NCI-H82 treated with DMSO at 0.1 percent for 48 hours (cell line): ENCODE results near the gene SLC26A1.
"Not testable (repeated sequence)": the region's sequence is repeated elsewhere in the genome, so short reads cannot be mapped to it uniquely, and the experiment has no call there.

Experiments
- DNase-seq: peaks from one replicate; lab custom pipeline; 2025; ENCODE audit not compliant: unreplicated experiment; lab: John Stamatoyannopoulos, UW

Gene SLC26A1

DNA sequence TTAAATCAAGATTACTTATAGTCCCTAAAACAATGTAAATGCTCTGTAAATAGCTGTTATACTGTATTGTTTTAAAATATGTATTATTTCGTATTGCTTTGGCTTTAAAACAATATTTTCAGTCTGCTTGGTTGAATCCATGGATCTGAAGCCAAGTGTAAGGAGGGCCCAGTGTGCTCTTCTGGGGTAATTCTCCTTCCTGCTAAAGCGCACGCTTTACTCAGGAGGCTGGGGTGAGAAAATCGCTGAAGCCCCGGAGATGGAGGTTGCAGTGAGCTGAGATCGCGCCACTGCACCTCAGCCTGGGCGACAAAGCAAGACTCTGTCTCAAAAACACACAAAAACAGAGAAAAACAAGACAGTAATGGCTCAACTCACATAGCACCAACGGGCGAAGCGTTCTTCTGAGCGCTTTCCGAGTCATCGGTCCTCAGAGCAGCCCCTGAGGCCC is 6.8 kb downstream of the SLC26A1 start:
- no peak for DNase-seq

DNA sequence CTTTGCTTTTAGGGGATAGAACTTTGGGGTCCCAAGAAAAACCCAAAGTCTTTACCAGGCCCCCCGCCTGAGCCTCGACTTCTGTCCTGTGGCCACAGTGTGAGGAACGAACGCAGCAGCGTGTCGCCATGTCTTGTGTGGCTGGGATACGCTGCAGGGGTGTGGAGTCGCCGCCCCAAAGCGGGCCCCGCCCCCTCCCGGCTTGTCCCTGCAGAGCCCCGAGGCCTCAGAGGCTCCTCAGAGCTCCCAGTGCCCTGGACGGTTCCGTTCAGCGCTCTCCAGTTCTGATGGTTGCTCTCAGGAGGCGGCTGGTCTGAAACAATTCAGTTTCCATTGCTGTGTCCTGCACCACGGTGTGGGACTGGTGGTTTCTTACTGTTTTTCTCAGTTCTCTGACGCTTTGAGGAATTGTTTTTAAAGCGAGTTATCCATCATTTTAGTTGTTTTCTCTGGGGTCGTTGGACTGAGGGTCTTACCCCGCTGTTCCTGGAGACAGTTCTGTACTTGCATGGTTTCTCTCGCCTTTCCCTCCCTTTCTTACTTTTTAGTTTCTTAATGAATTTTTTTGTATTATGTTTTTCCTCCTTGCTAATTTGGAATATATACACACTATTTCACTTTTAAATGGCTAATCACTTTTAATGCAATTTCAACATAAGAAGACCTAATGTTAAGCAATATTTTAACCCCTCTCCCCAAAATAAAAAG is 7.9 kb downstream of the SLC26A1 start:
- DNase-seq: no peak

DNA sequence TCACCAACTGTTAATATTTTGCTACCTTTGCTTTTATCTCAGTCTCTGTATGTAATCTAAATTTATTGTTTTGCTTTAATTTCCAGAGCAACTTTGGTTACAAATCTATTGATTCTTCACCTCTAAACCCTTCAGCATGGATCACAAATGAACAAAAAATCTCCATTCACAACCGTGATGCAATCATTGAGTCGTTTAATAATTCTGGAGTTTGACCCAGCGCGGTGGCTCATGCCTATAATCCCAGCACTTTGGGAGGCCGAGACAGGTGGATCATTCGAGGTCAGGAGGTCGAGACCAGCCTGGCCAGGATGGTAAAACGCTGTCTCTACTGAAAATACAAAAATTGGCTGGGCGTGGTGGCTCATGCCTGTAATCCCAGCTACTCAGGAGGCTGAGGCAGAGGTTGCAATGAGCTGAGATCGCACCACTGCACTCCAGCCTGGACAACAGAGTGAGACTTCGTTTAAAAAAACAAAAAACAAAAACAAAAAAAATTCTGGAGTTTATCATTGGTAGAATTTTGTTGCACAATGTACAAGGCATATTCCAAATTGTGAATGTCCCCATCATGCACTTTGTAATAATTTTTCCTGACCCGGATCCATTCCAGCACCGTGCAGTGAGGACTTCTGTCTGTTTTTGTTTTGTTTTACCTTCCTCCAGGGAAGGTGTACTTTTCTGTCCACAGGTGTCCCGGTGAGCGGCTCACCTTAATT is 8.7 kb downstream of the SLC26A1 start:
- DNase-seq: no peak

DNA sequence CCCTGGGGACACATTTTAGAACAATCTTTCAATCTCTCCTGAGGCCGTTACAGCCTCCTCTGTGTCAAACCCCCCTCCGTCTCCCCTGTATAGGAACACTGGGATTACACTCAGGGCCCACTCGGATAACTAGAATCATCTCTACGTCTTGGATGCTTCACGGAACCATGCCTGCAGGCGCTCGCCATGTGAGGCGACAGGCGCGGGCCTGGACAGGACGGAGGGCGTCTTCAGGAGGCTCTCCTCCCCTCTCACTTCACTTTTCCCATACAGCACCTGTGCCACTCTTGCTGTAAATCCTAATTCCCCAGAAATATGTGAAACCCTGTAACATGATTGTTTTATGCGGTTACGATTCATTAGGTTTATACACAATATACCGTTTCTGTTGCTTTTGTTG is 10.4 kb downstream of the SLC26A1 start:
- no peak for DNase-seq

DNA sequence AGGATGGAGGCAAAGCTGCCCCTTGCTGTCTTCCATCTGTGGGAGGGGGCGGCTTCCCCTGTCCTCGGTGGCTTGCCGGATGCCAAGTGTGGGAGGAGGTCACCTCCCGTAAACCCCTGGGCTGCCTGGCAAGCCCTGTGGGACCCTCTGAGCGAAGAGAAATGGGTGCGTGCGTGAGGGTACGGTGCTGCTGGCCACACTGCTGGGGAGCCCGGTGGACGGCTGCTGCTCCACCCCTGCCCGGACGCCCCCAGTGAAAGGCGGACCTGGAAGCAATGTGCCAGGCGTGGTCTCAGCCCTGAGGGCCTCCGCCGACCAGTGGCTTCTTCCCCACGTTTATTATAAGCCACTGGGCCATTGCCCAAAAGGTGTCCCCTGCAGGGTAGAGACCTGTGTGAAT is 10.9 kb downstream of the SLC26A1 start:
- no peak for DNase-seq

DNA sequence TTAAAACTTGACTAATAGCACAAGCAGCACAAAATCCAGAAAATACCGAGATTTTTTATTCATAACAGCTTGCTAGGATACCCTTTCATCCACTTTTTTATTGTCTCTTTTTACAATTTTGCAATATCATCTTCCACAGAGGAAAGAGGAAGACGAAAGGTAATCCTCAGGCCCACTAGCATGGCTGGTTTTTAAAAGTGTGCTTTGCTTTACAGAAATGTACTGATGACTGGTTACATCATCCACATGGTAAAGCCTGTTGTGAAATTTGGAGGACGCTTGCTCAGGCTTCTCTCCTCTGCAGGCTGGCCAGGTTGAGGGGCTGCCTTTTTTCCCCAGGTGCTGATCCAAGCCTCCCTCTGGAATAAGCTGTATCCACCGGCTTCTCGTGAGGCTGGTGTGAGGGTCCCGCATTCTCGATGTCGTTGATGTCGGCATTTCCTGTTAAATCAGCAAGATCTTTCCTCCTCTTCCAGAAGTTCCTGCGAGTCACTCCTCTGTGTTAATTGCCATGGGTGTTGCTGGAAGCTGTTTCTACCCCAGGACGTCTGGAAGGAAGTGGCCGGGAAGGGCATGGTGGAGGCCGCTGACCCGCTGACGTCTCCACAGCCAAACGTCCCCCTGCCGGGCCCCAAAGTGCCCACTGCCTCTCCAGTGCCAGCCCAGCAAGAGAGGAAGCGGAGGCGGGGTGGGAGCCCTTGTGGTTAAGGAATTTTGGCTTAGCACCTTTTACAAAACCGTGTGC is 14.1 kb downstream of the SLC26A1 start:
- DNase-seq: no peak

DNA sequence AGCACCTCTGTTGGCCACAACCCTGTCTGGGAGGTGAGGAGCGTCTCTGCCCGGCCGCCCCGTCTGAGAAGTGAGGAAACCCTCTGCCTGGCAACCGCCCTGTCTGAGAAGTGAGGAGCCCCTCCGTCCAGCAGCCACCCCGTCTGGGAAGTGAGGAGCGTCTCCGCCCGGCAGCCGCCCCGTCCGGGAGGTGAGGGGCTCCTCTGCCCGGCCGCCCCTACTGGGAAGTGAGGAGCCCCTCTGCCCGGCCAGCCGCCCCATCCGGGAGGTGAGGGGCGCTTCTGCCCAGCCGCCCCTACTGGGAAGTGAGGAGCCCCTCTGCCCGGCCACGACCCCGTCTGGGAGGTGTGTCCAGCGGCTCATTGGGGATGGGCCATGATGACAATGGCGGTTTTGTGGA is 17.2 kb downstream of the SLC26A1 start:
- DNase-seq: not testable (repeated sequence)

DNA sequence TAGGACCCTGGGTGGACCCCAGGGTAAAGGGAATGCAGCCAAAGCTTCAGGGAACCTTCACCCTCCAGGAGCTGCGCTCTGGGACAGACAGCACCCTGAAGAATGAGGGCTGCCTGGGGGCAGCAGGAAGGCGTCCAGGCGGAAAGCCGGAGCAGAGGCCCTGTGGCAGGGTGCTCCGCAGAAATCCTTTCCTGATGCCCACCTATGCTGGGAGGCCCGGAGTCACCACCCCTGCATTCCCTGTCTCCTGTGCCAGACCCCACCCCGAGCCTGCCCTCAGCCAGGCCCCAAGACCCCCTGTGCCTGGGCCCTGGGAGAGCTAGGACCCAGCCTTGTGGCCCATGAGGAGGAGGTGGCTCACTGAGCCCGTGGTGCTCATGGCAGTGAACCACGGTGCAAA is 18.5 kb downstream of the SLC26A1 start:
- DNase-seq: no peak

DNA sequence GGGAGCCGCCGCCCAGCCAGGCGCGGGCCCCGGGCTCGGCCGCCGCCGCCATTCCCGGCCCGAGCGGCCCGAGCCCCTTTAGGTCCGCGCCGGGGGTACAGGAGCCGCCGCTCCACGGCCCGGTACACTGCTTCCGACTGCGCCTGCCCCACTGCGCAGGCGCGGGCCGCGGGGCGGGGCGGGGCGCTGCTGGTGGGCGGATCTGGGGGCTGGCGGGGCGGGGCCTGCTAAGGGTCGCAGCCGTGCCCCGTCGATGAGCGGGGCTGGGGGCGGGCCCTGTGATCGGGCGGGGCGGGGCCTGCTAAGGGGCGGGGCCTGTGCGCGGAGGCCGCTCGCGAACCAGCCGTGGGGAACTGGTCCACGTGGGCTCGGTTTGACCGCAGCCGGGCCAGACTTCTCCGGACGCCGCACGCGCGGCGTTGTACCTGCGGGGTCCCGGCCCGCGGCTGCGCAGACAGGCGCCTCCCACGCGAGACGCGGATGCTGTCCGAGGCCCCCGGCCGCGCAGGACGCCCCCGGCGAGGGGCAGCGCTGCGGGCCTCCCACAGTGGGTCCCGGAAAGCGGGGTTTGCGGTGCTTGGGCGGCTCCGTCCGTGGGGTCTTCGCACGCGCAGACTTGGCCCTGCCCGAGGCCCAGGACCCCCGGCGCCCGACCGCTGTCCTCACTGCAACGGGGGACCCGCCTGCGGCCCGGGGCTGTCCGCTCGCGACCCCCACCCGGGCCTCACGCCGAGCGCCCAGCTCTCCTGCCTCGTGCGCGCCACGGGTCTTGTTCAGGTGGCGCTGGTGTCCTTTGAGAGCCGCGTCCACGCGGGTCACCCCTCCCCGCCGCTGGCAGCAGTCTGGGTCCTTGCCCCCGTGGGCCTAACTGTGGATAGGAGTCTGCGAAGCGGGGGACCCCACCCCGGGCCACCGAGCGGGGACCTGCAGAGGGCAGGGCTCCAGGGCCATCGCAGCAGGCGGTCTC is 19.5 kb downstream of the SLC26A1 start, which contains the start of gene DGKQ:
Gene DGKQ, minus strand, starts transcription at position 139 of the 967 bp plus-strand sequence. Its CDS starts 87 bp downstream, at position 52.
- DNase-seq: no peak

DNA sequence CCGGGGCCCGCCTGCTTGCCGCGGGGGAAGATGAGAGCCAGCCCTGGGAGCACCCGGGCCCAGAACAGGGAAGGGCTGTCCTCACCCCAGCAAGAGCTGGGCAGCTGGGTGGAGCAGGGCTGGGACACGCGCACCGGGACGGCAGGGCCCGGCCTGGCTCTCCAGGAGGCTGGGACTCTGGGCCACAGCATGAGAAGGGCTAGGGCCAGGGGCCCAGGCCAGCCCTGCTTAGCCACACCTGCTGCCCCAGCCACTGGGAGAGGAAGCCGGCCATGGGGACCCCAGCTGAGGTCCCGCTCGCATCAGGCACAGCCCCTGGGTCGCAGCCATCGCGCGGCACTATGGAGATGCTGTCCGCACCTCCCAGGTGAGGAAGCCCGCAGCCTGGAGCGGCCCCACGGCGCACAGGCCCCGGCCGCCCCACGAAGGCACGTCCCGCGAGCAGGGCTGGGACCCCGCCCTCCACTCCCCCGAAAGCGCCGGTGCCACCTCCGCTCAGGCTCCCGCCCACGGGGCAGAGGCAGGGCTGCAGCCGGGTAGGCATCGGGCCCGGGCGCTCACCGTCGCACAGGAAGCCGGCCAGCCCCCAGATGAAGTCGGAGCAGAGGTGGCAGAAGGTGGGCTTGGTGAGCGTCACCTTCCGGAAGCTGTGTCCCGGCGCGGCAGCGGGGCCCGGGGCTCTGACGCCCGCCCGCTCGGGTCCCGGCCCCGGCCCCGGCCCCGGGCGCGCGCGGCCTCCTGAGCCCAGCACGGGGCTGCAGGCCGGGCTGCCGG is 20.4 kb downstream of the SLC26A1 start:
- DNase-seq: no peak

DNA sequence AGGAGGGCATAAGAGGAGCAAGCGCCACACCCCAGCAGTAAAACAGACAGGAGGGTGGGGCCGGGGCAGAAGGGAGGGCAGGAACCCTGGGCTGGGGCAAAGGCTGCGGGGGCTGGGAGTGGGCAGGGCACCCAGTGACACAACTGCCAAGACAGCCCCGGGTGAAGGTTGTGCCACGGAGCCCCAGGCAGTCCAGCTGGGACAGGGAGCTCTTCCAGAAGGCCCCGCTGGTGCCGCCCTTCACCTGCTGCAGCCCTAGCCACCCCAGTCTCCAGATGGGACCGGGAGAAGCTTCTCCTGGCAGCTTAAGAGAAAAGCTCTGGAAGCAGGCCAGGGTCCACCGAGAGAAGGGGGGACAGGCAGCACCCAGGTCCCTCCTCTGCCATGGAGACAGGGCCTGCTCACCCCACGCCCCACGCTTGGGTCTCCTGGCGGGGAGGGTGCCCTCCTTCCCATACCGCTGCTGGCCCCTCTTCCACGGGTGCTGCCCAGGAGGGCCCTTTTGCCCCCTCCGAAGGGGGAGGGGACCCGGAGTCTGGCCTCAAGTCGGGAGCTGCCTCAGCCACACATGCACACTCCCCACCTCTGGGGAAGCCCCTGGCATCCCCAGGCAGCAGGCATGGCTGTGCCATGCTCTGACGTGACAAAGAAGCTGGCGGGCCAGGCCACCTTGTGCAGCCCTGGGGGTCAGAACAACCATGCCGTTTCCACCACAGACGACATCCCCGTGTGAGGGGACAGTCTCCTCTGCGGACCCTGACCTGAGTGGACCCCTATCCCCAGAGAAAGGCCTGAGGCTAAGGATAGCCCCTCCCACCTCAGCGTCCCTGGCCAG is 21.3 kb downstream of the SLC26A1 start:
- DNase-seq: no peak

DNA sequence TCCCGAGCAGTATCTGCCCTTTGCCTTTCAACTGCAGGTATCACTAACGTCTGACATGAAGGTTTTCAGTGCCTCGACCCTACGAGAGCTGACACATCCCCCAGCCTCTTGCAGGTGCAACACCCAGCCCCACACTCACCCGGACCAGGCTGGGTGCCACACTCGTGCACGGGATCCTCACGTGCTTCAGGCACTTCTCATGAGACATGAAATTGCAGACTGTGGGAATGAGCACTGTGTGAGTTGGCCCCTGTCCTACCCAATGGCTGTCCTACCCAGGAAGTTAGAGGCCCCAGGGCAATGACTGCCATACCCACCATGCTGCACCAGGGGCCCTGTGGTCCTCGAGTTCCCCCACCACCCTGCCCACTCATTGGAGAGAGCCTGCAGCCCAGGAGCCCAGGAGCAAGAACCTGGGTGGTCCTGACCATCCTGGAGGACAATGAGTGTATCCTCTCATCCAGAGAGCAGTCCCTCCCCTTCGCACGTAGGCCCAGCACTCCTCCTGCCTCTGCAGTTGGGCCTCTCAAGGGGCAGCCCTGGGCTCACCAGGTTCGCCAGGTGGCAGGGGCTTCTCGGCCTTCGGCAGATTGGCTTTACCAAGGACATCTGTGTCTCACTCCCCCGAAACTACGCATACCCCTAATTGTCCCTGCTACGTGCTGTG is 22.2 kb downstream of the SLC26A1 start:
- no peak for DNase-seq

DNA sequence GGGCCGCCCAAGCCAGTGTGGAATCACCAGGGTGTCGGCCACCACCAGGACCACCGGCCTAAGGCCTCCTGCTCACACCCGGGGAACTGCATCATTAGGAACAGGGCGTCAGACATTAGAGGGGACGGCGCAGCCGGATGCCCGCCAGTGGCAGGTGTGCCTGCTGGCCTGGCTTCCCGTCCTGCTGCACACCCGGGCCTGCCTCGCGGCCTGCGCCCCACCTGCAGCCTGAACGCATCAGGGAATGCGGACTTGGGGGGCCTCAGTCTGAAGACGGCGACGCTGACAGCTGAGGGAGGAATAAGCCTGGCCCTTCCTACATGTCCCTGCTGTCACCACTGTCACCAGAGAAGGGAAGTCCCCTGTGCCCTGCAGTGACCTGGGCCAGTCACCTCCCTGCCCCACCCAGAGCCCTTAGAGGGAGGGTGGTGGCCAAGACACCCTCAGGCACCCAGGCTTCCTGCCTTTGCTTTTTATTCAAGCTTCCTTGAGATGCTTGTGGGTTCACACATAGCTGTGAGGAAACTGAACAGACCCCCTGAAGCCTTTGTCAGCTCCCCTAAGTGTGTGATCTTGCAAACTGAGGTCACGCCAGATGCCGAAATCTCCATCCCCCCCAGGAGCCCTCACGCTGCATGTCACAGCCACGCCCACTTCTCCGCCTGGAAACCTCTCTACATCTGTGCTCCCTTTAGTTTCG is 23.0 kb downstream of the SLC26A1 start:
- DNase-seq: no peak

DNA sequence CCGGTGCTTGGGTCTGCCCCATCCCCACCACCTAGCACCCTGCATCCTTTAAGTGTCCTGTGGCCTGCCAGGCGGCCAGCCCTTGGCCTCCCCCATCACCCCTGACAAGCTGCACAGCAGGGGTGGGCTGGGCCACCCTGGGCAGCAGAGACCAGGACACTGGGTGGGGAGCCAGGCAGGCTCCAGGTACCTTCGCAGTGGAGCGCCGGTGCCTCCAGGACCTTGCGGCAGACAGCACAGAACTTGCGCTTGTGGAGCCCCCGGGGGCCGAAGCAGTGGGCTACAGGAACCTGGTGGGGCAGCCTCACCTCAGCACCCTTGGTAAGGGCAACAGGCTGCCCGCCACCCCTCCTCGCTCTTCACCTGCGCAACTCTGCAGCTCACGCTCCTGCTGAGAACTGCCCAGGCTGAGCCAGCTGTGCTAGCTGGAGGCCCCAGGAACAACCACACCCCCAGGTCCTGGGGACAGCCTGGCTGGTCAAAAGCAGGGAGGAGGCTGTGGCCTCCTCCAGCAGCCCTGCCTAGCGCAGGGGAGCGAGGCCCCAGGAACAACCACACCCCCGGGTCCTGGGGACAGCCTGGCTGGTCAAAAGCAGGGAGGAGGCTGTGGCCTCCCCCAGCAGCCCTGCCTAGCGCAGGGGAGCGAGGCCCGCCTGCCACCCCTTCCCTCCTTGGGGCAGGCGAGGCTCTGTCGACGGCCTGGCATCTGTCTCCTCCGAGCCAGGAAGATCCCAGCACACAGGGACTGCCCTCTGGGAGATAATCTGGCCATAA is 24.4 kb downstream of the SLC26A1 start:
- no peak for DNase-seq

DNA sequence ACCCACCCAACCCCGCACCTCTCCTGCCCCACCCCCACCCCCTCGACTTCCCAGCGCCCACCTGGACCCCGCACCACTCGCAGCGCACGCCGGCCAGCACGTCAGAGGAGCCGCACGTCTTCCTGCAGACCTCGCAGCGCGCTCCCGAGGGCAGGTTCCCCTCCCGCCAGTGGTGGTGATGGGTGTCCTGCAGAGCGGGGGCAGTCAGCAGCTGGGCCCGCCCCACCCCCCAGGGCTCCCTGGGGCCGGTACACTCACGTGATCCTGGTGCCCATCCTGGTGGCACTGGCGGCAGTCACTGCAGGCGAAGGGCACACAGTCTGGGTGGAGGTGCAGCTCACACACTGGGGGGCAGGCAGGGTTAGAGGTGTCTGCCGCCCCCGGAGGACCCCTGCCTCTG is 25.0 kb downstream of the SLC26A1 start:
- DNase-seq: no peak

DNA sequence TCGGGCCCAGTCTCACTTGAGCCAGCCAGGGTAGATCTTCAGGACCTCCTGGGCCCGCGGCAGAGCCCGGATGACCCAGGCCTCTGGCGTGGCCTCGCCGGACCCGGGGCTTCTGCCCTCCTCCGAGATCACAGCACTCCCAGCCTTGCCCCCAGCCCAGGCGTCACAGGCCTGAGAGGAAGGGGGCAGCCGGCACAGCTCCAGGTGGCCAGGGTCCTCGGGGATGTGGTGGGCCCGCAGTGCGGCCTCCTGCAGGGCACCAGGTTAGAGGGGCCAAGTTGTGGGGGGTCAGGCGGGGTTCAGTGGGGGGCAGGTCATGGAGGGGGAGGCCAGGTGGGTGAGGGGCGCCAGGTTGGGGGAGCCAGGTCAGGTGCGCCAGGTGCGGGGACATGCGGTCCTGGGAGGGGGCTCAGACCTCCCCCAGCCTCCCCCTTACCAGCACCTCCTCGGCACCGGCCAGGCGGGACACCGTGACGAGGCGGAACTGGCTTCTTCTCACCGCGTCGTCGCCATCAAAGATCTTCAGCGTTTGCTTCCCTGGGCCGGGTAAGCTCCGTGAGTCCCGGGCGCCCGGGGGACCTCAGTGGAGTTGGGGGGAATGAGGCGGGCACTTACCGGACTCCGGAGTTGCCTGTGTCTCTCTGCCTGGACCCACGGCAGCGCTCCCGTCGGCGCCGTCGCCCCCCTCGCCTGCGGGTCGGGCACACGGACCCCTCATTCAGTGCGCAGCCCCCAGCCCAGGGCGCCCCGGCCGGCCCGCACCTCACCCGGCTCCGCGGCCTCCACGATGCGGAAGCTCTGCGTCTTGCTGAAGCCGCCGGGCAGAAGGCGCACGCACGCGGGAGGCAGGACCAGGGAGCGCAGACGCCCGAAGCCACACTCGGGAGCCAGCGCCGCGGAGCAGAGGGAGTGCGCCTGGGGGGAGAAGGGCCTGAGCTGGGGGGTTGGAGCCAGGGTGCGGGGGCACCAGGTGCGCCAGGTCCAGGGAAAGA is 25.8 kb downstream of the SLC26A1 start:
- no peak for DNase-seq
